HEK293 (cell line): ENCODE data around the gene NFYB.

Source experiments
- CTCF ChIP-seq: fragments of 450-650 bp; formaldehyde crosslinking; IDR thresholded peaks from 2 replicates; pipeline ENCODE4 v1.5.1; 2016; ENCODE audit warnings: missing biosample characterization, missing genetic modification characterization
- ZNF274 ChIP-seq, 2 experiments: fragments of 200-500 bp in 1 of 2; fragments of 450-650 bp in 1 of 2; sonication (Bioruptor generic) in 1 of 2; formaldehyde crosslinking in 1 of 2; IDR thresholded peaks; 2 replicates each; pipeline versions ENCODE4 v1.5.1 to v1.6.1; 2014 to 2016; ENCODE audit warnings: borderline replicate concordance in 1 of 2, inconsistent platforms in 1 of 2, low read length in 1 of 2, missing biosample characterization in 1 of 2, missing genetic modification characterization in 1 of 2
- ZNF473 ChIP-seq: fragments of 450-650 bp; formaldehyde crosslinking; IDR thresholded peaks from 2 replicates; pipeline ENCODE4 v1.5.1; 2017; ENCODE audit warnings: missing biosample characterization, missing genetic modification characterization
- ZNF596 ChIP-seq: fragments of 450-650 bp; IDR thresholded peaks from 2 replicates; pipeline ENCODE4 v1.5.0; 2018; ENCODE audit warnings: missing biosample characterization, mild to moderate bottlenecking, missing genetic modification characterization, moderate library complexity

DNA sequence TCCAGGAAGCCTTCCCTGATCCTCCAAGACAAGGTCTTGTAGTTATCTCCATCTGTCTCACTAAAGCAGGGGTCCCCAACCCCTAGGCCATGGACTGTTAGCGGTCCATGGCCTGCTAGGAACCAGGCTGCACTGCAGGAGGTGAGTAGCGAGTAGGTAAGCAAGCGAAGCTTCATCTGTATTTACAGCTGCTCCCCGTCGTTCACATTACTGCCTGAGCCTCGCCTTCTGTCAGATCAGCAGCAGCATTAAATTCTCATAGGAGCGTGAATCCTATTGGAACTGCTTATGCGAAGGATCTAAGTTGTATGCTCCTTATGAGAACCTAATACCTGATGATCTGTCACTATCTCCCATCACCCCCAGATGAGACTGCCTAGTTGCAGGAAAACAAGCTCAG, 12.4 kb upstream of the NFYB start:
- TF ChIP-seq ZNF274 (IDR thresholded peaks at IDR 0.05; ENCODE audit: low read length): no peak
- no peak for TF ChIP-seq ZNF274 (tag by site-specific recombination; IDR thresholded peaks at IDR 0.05; ENCODE audit: borderline replicate concordance)
- TF ChIP-seq ZNF596 (tag by site-specific recombination): no peak
- no peak for TF ChIP-seq CTCF (tag by site-specific recombination)
- no peak for TF ChIP-seq ZNF473 (tag by site-specific recombination)
